AG09319 (cell line): ENCODE measurements around the gene TMEM132C.

Source experiments
- DNase-seq: peaks from one replicate; pipeline ENCODE4 v3.0.0-alpha.2; 2010; ENCODE audit warnings: low read depth; ENCODE audit errors: extremely low read depth
- TF ChIP-seq, protein P1 (sequence below): IDR thresholded peaks from 2 replicates; pipeline ENCODE4 v1.5.1; 2011; ENCODE audit warnings: low read depth, mild to moderate bottlenecking, inconsistent platforms, low read length, moderate library complexity

Gene TMEM132C

DNA sequence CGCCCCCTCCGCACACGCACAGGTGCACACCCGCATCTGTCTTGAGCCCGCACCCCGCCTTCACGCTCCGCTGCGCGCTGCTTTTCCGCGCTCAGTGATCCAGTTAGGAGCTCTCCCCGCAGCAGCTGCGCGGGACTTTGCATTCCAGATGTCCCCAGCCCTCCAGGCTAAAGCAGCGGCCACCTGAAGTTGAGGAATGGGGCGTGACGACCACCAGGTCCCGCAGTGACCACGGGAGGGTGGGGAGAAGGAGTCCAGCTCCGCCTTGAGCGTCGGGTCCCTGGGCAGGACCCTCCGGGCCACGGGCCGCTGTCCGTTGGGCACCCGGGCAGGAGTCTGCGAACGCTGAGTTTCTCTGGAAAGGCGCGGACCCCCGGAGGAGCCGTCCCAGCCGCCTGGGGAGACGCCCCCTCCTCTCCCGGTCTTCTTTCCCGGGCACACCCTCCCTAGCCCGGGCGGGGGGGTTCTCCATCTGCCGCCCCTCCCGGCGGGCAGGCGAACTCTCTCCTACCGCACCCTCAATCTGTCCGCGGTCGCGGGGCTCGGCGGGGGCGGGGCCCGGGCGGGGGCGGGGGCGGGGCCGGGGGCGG lies 334 bp upstream of the TMEM132C start:
- DNase-seq = no peak
- TF ChIP-seq, protein P1, sequence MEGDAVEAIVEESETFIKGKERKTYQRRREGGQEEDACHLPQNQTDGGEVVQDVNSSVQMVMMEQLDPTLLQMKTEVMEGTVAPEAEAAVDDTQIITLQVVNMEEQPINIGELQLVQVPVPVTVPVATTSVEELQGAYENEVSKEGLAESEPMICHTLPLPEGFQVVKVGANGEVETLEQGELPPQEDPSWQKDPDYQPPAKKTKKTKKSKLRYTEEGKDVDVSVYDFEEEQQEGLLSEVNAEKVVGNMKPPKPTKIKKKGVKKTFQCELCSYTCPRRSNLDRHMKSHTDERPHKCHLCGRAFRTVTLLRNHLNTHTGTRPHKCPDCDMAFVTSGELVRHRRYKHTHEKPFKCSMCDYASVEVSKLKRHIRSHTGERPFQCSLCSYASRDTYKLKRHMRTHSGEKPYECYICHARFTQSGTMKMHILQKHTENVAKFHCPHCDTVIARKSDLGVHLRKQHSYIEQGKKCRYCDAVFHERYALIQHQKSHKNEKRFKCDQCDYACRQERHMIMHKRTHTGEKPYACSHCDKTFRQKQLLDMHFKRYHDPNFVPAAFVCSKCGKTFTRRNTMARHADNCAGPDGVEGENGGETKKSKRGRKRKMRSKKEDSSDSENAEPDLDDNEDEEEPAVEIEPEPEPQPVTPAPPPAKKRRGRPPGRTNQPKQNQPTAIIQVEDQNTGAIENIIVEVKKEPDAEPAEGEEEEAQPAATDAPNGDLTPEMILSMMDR = no peak

DNA sequence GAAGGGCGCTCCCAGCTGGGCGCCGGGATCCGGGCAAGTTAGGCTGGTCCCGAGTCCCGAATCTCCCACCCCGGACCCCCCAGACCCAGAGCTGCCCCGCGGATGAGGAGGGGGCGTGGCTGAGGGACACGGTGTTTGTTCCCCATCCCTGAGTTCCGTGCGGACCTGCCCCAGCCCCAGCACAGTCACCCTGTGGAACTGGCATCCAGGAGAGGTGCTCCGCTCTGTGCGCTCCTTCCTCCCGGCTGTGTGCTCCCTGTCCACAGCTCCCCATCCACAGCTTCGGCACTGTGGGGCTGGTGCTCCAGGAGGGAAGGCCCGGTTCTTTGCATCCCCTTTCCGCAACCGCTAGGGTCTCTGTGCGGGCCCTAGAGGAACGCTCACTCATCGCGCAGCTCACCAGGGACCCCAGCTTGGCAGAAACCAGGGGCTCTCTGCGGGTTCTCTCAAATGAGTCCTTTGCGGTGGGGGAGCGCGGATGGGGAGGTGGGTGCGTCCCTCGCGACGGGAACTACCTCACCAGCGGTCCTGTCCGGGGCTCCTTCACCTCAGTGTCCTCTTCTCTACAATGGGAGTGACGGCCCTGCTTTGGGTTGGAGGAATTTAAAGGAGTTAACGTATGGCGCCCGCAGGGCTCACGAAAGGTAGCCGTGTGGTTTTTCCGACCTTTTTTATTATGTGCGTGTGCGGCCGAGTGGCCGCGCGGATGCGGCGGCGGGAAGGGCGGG lies 845 bp downstream of the TMEM132C start:
- DNase-seq = no peak
- TF ChIP-seq, protein P1 = no peak

DNA sequence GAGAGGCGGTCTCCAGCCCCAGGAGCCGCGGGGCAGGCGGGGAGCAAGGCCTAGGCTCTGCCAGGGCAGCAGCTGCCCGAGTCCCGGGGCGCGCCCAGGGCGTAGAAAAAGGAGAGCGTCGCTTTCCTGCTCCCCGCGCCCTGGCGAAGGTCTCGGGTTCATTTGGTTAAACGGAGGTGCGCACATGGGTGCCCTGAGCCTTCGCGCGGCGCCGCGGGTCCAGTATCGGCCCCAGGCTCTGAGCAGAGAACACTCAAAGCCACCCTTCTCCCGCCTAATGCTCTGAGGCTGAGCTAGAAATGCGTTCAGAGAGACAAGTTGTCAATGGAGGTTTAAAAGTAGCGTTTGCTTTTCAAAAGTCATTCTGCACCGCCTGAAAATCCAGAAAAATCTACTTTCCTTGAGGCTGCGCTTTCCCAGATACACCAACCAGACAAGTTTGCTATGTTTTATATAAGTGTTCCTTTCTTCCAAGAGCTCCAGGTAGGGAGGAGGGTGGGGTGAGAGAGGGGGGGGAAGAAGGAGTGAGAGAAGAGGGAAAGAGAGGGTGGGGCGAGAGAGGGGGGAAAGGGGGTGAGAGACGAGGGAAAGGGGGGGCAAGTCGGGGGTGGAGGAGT lies 1.5 kb downstream of the TMEM132C start:
- DNase-seq = no peak
- TF ChIP-seq, protein P1 = no peak

DNA sequence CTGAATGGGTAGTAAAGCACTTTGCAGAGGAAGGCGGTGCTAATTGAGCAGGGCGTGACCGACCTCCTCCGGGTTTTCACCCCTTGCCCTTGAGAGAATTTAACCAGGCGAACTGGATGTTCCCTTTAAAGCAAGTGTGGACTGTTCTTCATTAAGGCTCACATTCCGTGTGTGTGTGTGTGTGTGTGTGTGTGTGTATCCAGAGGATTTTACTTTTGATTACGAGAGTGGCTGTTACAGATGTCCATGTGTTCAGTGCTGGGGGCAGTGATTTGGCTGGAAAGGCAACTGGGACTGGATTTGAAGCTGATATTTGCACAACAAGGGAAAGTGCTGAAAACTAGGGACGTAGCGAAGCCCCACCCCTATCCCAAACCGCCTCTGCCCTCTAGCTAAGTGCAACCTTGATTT lies 2.2 kb downstream of the TMEM132C start:
- TF ChIP-seq, protein P1 = no peak

DNA sequence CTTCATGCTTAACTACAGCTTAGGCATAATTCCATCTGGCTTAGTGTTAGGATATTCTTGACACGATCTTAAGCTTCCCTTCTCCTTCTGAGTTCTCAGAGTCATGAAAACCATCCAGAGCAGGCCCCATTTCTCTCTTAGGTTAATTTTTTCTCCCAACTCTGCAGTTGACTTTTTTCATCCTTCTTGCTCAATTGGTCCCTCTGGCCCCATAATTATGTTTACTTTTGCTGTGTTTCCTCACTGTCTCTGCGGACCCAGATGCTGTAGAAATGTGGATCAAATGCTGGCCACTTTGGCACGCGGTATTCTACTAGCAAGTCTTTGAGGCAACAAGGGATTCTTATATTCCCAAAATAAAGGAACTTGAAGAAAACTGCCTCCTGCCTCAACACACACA lies 9.5 kb downstream of the TMEM132C start:
- TF ChIP-seq, protein P1 = no peak

More for the DNA sequence above, 2.2 kb downstream of the TMEM132C start:
- no peak for DNase-seq

DNA sequence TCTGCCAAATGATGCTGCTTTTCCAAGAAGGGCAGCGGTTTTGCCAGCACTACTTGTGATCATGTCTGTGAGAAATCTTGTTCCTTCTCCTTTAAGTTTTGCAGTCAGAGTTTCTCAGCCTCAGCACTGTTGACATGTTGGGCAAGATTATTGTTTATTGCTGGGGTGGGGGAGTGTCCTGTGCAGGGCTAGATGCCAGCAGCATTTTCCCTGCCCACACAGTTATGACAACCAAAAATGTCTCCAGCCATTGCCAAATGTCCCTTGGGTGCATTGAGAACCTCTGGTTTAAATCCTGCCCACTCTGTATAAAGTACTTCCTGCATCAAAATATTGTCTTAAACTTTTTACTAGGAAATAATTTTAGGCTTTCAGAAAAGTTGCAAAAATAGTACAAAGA lies 20.0 kb downstream of the TMEM132C start:
- DNase-seq = no peak
- TF ChIP-seq, protein P1 = no peak

More for the DNA sequence above, 9.5 kb downstream of the TMEM132C start:
- no peak for DNase-seq

DNA sequence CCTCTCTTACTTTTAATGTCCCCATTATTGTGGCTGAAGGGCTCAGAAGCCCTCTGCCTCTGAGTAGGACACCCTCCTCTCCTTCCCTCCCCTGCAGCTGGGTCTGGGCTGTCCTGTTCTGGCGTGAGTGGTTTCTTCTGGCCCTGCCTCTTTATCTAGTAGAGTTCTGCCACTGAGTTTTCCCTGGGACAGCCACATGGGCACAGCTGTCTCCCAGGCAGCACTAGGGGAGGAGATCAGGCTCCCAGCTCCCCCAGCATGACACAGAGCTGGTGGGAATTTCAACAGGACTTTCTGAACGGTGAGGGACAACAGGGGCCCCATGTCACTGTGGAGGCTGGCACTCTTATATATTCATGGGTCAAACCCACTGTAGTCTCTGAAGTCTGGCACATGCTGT lies 21.4 kb downstream of the TMEM132C start:
- TF ChIP-seq, protein P1 = no peak

More for the DNA sequence above, 21.4 kb downstream of the TMEM132C start:
- DNase-seq = no peak
